Breast epithelium (tissue), 3 donors: ENCODE measurements around the gene CMPK1.

ENCODE experiments used
- CTCF ChIP-seq, 3 donors: fragments of 450-650 bp; IDR thresholded peaks; one replicate each; pipeline ENCODE4 v1.5.1; 2016 to 2017; ENCODE audit warnings: antibody characterized with exemption in 3 of 3, mild to moderate bottlenecking in 3 of 3, moderate library complexity in 3 of 3
- POLR2A ChIP-seq: fragments of 450-650 bp; IDR thresholded peaks from one replicate; pipeline ENCODE4 v1.6.1; 2016; ENCODE audit warnings: antibody characterized with exemption, mild to moderate bottlenecking, moderate library complexity

- TF ChIP-seq CTCF (IDR thresholded peaks at IDR 0.05) (no peak), POLR2A (no peak)
These were observed 85.2 kb downstream of the CMPK1 start for GRCh38 chr1:47418681-47419325.
